Natural killer cell (primary cell): Measurements from ENCODE around the gene PHLDA2. TPM values are rescaled to one million over a fixed set of nuclear protein-coding genes. Genes with fewer than 3 reads are reported as not detected.

ENCODE experiments used
- ATAC-seq, 3 donors: fragments of 150-1000 bp in 2 of 3; fragments of 200-7000 bp in 1 of 3; cut with Tn5 transposase; 1 replicate in 1 of 3; 2 replicates in 2 of 3; pipeline ENCODE4 v1.10.0; 2021; ENCODE audit warnings: mild to moderate bottlenecking in 2 of 3, moderate library complexity in 2 of 3
- DNase-seq, 2 donors: peaks; one replicate each; pipeline versions ENCODE4 v3.0.0 to v3.0.0-alpha.2; 2013 to 2021; ENCODE audit warnings: mixed read lengths in 1 of 2
- H3K27ac ChIP-seq: one replicate; pipeline ENCODE4 v1.5.1; 2013; ENCODE audit warnings: mild to moderate bottlenecking, low read length
- H3K27me3 ChIP-seq: one replicate; pipeline ENCODE4 v1.6.1; 2013; ENCODE audit warnings: low read length; ENCODE audit not compliant: control insufficient read depth, insufficient read depth
- H3K36me3 ChIP-seq: one replicate; pipeline ENCODE4 v1.6.1; 2013; ENCODE audit warnings: low read length; ENCODE audit not compliant: control insufficient read depth, insufficient read depth
- H3K4me1 ChIP-seq: one replicate; pipeline ENCODE4 v1.6.1; 2013; ENCODE audit warnings: low read length; ENCODE audit not compliant: control insufficient read depth, insufficient read depth
- H3K4me3 ChIP-seq: one replicate; pipeline ENCODE4 v1.5.1; 2013; ENCODE audit warnings: low read length
- H3K9me3 ChIP-seq: one replicate; pipeline ENCODE4 v1.6.1; 2013; ENCODE audit warnings: low read length; ENCODE audit not compliant: control insufficient read depth, insufficient read depth
- H3K27ac Mint-ChIP-seq, 2 donors: one replicate each; pipeline ENCODE4 v1.8.0; 2022; ENCODE audit warnings: mild to moderate bottlenecking in 2 of 2, mixed read lengths in 2 of 2, moderate library complexity in 1 of 2
- H3K27me3 Mint-ChIP-seq, 2 donors: one replicate each; pipeline ENCODE4 v1.8.0; 2022; ENCODE audit warnings: low read depth in 2 of 2, mixed read lengths in 2 of 2
- H3K36me3 Mint-ChIP-seq: one replicate; pipeline ENCODE4 v1.8.0; 2022; ENCODE audit warnings: mixed read lengths
- H3K4me1 Mint-ChIP-seq, 2 donors: one replicate each; pipeline ENCODE4 v1.8.0; 2022; ENCODE audit warnings: mixed read lengths in 2 of 2
- H3K4me3 Mint-ChIP-seq: one replicate; pipeline ENCODE4 v1.8.0; 2022; ENCODE audit warnings: mild to moderate bottlenecking, moderate library complexity, mixed read lengths
- H3K9me3 Mint-ChIP-seq, 2 donors: one replicate each; pipeline ENCODE4 v1.8.0; 2022; ENCODE audit warnings: mixed read lengths in 2 of 2
- WGBS: methylation state at CpG from one replicate; pipeline ENCODE4 v1.1.7; 2013; ENCODE audit warnings: missing lambda C conversion rate; ENCODE audit not compliant: insufficient coverage; 5-methylcytosine and 5-hydroxymethylcytosine counted together
- intact Hi-C: fragments of 100-400 bp; cut with micrococcal nuclease; formaldehyde crosslinking; loops from one replicate; pipeline ENCODE4 v1.14.2; 2022
- total RNA-seq, 4 donors: library from RNA; stranded (reverse); fragments of 120-200 nt in 1 of 4; gene quantifications; one replicate each; pipeline versions ENCODE4 v1.2.3 to v1.2.4, GENCODE V29; 2013 to 2022
- TF ChIP-seq, protein P1 (sequence below): fragments of 200-600 bp; IDR thresholded peaks from one replicate; pipeline ENCODE4 v1.8.0; 2022; ENCODE audit warnings: antibody characterized with exemption

Gene PHLDA2
- total RNA-seq, 3 donors from 2014 or later (not counting 1 experiment from before 2014, with no cell fraction given): 0.79 to 3.2 (median 2.2) TPM

DNA sequence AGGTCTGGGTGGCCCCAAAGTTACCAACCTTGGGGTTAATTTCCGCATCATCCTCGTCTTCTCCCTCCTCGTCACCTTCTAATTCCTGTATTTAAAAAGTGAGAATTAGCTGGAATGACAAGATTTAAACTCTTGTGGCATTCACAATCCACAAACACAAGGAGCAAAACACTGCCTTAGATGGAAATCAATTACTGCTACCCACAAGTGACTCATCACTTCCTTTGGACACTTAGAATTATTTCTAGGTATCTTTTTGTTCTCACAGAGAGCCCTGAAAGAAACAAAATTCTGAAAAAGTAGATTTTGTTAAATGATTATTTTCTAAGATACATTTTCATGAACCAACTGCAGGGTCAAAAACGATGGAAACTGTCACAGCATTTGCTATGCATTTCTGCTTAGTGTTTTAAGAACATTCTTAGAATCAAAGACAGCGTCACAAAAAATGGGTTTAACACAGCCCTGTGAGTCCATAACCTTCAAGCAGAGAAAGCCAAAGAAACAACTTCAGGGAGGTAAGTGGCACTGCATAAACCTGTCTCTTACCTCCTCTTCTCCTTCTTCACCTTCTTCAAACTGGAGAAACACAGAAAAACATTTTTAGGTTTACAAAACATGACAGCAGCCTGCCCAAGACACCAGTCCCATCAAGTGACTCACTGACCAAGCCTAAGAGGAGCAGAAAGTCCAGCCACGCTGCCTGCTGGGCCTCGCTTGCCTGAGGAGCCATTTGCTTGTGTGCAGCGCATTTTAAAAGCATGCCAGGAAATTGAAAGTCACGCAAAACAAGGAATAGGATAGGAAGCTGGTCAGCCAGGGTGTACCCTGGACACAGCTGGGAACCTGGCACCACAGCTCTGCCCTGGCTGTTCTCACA, 22.3 kb upstream of the PHLDA2 start:
- H3K4me3 Mint-ChIP-seq: peak overlapping the region; percentile 25
- intact Hi-C loops: no loop called here
- H3K9me3 Mint-ChIP-seq: no peaks in the 10 kb centered on the region
- DNase-seq (no peak), ATAC-seq (peak in 1 of 3 donors; percentile 56)
- H3K36me3 Mint-ChIP-seq: peaks cover 7% of the 10 kb centered on the region
- Histone ChIP-seq H3K4me3 (no peak overlapping the region), H3K27me3 (no peaks in the 10 kb centered on the region), H3K4me1 (peaks cover 4% of the 10 kb centered on the region), H3K36me3 (peaks cover 91% of the 10 kb centered on the region), H3K27ac (peak overlapping the region; percentile 4), H3K9me3 (no peaks in the 10 kb centered on the region)
- TF ChIP-seq, protein P1, sequence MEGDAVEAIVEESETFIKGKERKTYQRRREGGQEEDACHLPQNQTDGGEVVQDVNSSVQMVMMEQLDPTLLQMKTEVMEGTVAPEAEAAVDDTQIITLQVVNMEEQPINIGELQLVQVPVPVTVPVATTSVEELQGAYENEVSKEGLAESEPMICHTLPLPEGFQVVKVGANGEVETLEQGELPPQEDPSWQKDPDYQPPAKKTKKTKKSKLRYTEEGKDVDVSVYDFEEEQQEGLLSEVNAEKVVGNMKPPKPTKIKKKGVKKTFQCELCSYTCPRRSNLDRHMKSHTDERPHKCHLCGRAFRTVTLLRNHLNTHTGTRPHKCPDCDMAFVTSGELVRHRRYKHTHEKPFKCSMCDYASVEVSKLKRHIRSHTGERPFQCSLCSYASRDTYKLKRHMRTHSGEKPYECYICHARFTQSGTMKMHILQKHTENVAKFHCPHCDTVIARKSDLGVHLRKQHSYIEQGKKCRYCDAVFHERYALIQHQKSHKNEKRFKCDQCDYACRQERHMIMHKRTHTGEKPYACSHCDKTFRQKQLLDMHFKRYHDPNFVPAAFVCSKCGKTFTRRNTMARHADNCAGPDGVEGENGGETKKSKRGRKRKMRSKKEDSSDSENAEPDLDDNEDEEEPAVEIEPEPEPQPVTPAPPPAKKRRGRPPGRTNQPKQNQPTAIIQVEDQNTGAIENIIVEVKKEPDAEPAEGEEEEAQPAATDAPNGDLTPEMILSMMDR: no peak
- 68% methylated on average over 9 of the region's 9 CpGs for WGBS
- H3K4me1 Mint-ChIP-seq: peaks cover 23 to 24% of the 10 kb centered on the region in 2 donors
- H3K27ac Mint-ChIP-seq: peak overlapping the region; percentile 74 to 75
- H3K27me3 Mint-ChIP-seq: no peaks in the 10 kb centered on the region

DNA sequence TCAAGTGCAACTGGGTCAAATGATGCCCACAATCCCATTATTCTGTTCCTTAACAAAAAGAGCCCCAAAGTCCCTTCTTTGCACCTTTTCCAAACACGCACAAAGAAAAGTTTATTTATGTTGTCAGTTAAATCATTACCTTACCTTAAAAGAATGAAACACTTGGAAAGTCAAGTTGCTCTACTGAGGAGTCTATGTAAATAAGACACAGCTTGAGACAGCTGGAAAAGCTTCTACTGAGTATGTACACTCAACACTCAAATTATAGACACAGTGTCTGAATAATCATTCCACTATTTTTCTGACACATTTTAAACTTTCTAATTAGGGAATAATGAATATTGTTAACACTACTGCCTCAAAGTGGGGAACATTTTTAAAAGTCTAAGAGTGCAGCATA, 21.6 kb upstream of the PHLDA2 start:
- TF ChIP-seq, protein P1: no peak
- H3K9me3 Mint-ChIP-seq: no peaks in the 10 kb centered on the region
- ATAC-seq (no peak), DNase-seq (no peak)
- H3K27me3 ChIP-seq: no peaks in the 10 kb centered on the region
- no peaks in the 10 kb centered on the region for H3K9me3 ChIP-seq
- no peak overlapping the region for H3K4me3 Mint-ChIP-seq
- peak overlapping the region; percentile 74 to 75 for H3K27ac Mint-ChIP-seq
- H3K27me3 Mint-ChIP-seq: no peaks in the 10 kb centered on the region
- WGBS: no CpG with 5 or more reads among the region's 1 CpG
- intact Hi-C loops: no loop called here
- peaks cover 7% of the 10 kb centered on the region for H3K36me3 Mint-ChIP-seq
- no peak overlapping the region for H3K4me3 ChIP-seq
- H3K27ac ChIP-seq: no peak overlapping the region
- peaks cover 90% of the 10 kb centered on the region for H3K36me3 ChIP-seq
- peaks cover 30% of the 10 kb centered on the region in 2 donors for H3K4me1 Mint-ChIP-seq
- H3K4me1 ChIP-seq: peaks cover 8% of the 10 kb centered on the region

DNA sequence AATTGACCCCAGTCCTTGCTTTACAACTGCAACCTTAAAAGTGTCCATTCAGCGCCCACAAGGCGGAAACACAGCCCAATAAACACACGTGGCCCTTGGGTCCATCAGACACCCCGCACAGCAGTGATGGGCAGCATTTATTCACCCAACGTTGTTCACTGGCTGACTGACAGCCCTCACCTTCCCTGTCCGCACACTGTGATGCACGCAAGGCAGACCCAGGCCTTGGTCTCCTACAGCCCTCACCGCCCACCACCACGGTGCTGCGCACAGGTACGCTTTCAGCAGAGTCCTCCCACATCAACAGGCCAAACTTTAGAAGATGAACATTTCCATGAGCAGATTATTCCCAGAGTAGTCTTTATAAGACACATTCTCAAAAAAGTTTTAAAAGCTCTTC, 20.7 kb upstream of the PHLDA2 start:
- intact Hi-C loops: no loop called here
- peaks cover 17% of the 10 kb centered on the region for H3K4me1 ChIP-seq
- peaks cover 7% of the 10 kb centered on the region for H3K36me3 Mint-ChIP-seq
- H3K4me1 Mint-ChIP-seq: peaks cover 39% of the 10 kb centered on the region in 2 donors
- TF ChIP-seq, protein P1: no peak
- no peak overlapping the region for H3K4me3 ChIP-seq
- H3K36me3 ChIP-seq: peaks cover 89% of the 10 kb centered on the region
- H3K27me3 Mint-ChIP-seq: no peaks in the 10 kb centered on the region
- H3K27ac Mint-ChIP-seq: peak overlapping the region in 1 of 2 donors; percentile 56
- no peak for DNase-seq
- H3K4me3 Mint-ChIP-seq: no peak overlapping the region
- no peaks in the 10 kb centered on the region for H3K27me3 ChIP-seq
- no peaks in the 10 kb centered on the region for H3K9me3 ChIP-seq
- 97% methylated on average over 11 of the region's 11 CpGs for WGBS
- no peaks in the 10 kb centered on the region for H3K9me3 Mint-ChIP-seq
- no peak for ATAC-seq
- H3K27ac ChIP-seq: no peak overlapping the region
